Stimulated activated naive CD8-positive, alpha-beta T cell treated with anti-CD3 and anti-CD28 coated beads, Interleukin-15, Interleukin-2, amounts not matched to agents 100 ng/mL and 50 ng/mL, for 24 hours (primary cell): ENCODE results near the gene ASB6.
"Not testable (repeated sequence)": the region's sequence is repeated elsewhere in the genome, so short reads cannot be mapped to it uniquely, and the experiment has no call there.

Source experiments
- H3K27ac Mint-ChIP-seq: one replicate; pipeline ENCODE4 v1.8.0; 2021; ENCODE audit warnings: mild to moderate bottlenecking, mixed read lengths
- H3K27me3 Mint-ChIP-seq: one replicate; pipeline ENCODE4 v1.8.0; 2021; ENCODE audit warnings: mixed read lengths
- H3K36me3 Mint-ChIP-seq: one replicate; pipeline ENCODE4 v1.8.0; 2021; ENCODE audit warnings: low read depth, mixed read lengths
- H3K4me1 Mint-ChIP-seq: one replicate; pipeline ENCODE4 v1.8.0; 2021; ENCODE audit warnings: low read depth, mixed read lengths
- H3K4me3 Mint-ChIP-seq: one replicate; pipeline ENCODE4 v1.8.0; 2021; ENCODE audit warnings: mild to moderate bottlenecking, mixed read lengths
- H3K9me3 Mint-ChIP-seq: one replicate; pipeline ENCODE4 v1.8.0; 2021; ENCODE audit warnings: mixed read lengths

The ASB6 gene

GRCh38 chr9:129604056-129604765 lies 37.7 kb downstream of the ASB6 start:
- Mint-ChIP-seq H3K4me3 (no peak overlapping the region), H3K27ac (no peak overlapping the region), H3K27me3 (no peaks in the 10 kb centered on the region), H3K9me3 (no peaks in the 10 kb centered on the region), H3K4me1 (peaks cover 31% of the 10 kb centered on the region), H3K36me3 (no peaks in the 10 kb centered on the region)

DNA sequence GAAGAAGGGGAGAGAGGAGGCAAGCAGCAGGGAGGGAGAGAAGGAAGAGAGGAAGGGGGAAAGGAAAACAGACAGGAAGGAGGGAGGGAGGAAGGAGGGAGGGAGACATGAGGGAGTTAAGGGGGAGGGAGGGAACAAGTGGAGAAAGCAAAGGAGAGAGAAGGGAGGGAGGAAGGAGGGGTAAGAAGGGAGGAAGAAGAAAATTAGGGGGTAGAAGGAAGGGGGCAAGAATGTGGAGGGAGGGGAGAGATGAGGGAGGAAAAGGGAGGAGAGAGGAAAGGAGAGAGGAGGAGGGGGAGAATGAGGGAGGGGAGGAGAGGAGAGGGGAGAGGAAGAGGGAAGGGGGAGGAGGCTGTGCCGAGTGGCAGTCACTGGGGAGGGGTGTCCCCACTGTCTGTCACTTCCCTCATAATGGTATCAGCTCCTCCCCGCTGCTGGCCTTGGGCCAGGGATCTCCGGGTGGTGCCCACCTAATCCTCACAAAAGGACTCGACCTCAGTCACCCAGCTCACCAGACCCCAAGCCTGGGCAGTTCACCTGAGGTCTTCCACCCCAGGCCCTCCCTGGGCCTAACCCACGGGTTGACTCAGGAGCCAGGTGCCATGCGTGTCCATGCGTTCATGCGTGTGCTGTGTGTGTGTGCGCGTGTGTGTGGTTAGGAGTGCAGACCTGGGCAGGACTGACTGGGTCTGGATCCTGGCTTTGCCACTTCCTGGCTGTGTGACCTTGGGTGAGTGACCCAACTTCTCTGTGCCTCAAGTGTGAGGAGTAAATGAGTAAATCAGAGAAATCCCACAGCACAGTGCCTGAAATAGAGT lies 39.1 kb downstream of the ASB6 start:
- no peaks in the 10 kb centered on the region for H3K36me3 Mint-ChIP-seq
- H3K4me1 Mint-ChIP-seq, result peaks cover 29% of the 10 kb centered on the region
- no peak overlapping the region for H3K27ac Mint-ChIP-seq
- no peak overlapping the region for H3K4me3 Mint-ChIP-seq
- H3K27me3 Mint-ChIP-seq, result peaks cover 9% of the 10 kb centered on the region
- H3K9me3 Mint-ChIP-seq, result no peaks in the 10 kb centered on the region

DNA sequence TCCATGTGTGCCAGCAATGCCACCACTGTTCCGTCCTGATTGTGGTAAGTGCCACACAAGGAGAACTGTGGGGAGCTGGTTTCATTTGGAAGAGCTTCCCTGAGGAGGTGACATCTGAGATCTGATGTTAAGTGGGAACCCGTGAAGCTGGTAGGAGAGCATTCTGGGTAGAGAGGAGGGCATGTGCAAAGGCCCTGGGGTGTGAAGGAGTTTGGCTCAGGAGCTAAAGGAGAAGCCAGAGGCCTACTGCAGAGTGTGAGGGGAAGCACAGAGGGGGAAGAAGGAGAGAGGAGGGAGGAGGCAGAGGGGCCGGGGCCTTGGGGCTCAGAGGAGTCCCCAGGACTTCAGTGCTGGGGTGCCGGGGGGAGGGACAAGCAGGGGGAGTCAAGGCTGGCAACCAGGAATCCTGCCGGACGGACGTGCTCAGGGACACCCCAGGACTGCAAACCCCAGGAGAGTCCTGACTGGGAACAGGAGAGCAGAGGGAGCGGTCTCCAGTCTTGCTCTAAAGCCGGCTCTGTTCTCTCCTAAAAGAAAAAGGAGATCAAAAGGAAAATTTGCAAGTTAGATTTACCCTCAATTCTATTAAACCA lies 40.8 kb downstream of the ASB6 start:
- no peaks in the 10 kb centered on the region for H3K9me3 Mint-ChIP-seq
- peaks cover 29% of the 10 kb centered on the region for H3K4me1 Mint-ChIP-seq
- peaks cover 9% of the 10 kb centered on the region for H3K27me3 Mint-ChIP-seq
- no peaks in the 10 kb centered on the region for H3K36me3 Mint-ChIP-seq
- no peak overlapping the region for H3K4me3 Mint-ChIP-seq
- no peak overlapping the region for H3K27ac Mint-ChIP-seq

DNA sequence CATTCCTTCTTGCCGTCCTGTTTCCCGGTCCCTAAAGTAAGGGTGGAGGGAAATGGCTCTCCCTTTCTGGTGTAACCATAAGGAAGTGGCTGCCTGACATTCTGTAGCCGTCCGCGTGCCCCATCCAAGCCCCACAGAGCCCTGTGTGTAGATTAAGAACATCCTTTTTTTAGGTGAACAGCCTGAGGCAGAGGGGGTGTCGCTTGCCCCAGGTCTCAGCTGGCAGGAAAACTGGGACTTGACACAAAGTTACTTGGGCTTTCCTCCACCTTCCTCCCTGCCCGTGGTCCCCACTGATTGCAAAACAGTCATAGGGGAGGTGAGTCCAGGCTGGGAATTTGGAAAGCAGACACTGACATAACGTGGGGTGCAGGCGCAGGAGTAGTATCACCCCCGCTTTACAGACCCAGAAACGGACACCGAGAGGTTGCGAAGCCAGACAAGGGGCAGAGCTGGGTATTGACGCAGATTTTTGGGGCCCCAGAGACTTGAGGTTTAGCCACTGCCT lies 43.8 kb downstream of the ASB6 start:
- H3K27ac Mint-ChIP-seq, result peak overlapping the region; percentile 52
- peaks cover 29% of the 10 kb centered on the region for H3K4me1 Mint-ChIP-seq
- H3K4me3 Mint-ChIP-seq, result no peak overlapping the region
- H3K27me3 Mint-ChIP-seq, result peaks cover 12% of the 10 kb centered on the region
- H3K36me3 Mint-ChIP-seq, result no peaks in the 10 kb centered on the region
- H3K9me3 Mint-ChIP-seq, result no peaks in the 10 kb centered on the region

- peaks cover 12% of the 10 kb centered on the region for H3K27me3 Mint-ChIP-seq
- H3K27ac Mint-ChIP-seq, result peak overlapping the region; percentile 52
These were observed 44.4 kb downstream of the ASB6 start for GRCh38 chr9:129597355-129598088.

DNA sequence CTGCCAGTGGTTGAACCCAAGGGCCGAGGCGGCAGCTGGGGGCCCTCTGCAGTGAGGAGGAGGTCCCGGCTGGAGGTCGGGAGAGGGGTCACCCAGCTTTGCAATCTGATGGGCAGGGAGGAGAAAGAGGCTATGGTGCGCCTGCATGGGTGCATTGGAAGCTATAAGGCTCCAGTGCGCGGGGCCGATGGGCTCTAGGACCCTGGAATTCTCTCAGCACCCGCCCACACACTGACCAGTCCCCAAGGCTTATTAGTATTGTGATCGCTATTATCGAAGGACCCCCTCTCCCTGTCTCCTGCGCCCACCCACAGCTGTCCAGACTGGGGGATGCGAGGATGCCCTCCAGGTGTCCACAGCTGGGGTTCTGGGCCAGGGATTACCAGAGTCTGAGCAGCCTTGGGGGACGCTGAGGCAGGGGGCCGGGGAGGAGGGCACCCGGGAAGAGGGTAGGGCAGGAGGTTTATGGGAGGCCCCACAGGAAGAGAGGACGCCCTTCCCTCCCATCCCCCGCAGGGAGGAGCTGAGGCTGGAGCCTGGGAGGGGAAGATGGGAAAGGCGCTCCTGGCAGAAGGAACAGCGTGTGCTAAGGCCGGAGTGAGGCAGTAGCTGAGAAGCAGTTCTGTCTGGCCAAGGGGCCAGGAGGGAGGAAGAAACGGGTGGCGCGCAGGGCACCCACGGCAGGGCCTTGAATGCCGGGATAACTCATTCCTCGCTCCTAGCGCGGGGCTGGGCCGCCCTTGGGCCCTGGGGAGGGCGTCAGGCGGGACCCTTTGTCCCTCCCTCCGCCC lies 45.2 kb downstream of the ASB6 start:
- Mint-ChIP-seq H3K4me1 (peaks cover 27% of the 10 kb centered on the region), H3K36me3 (no peaks in the 10 kb centered on the region), H3K27ac (no peak overlapping the region), H3K9me3 (no peaks in the 10 kb centered on the region), H3K4me3 (no peak overlapping the region), H3K27me3 (peaks cover 12% of the 10 kb centered on the region)

More at GRCh38 chr9:129597355-129598088, 44.4 kb downstream of the ASB6 start:
- peaks cover 27% of the 10 kb centered on the region for H3K4me1 Mint-ChIP-seq
- H3K36me3 Mint-ChIP-seq, result no peaks in the 10 kb centered on the region
- no peaks in the 10 kb centered on the region for H3K9me3 Mint-ChIP-seq
- no peak overlapping the region for H3K4me3 Mint-ChIP-seq

- no peaks in the 10 kb centered on the region for H3K36me3 Mint-ChIP-seq
- H3K4me3 Mint-ChIP-seq, result no peak overlapping the region
- no peaks in the 10 kb centered on the region for H3K9me3 Mint-ChIP-seq
- peaks cover 27% of the 10 kb centered on the region for H3K4me1 Mint-ChIP-seq
- peaks cover 12% of the 10 kb centered on the region for H3K27me3 Mint-ChIP-seq
- H3K27ac Mint-ChIP-seq, result no peak overlapping the region
These were observed 45.9 kb downstream of the ASB6 start for GRCh38 chr9:129595903-129596540.

DNA sequence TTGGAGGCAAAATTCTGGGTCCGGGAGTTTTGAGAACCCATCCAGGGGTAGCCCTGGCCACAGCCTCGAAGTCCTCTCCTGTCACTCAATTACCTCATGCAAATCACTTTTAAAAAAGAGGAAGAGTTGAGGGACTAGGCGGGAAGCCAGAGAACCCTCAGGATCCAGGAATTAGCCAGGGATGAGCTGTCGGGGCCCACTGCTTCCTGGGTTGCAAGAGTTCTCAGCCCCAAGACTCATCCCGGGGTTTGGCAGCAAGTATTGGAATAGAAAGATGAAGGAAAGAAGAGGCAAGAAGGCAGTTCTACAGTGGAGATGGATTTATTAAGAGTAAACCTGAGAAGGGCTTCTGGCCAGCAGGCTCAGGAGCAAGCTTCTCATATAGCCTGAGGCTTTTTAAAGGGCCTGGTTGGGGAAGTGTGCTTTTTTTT lies 46.6 kb downstream of the ASB6 start:
- Mint-ChIP-seq H3K36me3 (no peaks in the 10 kb centered on the region), H3K27me3 (peaks cover 12% of the 10 kb centered on the region), H3K9me3 (no peaks in the 10 kb centered on the region), H3K27ac (no peak overlapping the region), H3K4me3 (no peak overlapping the region), H3K4me1 (peaks cover 27% of the 10 kb centered on the region)

DNA sequence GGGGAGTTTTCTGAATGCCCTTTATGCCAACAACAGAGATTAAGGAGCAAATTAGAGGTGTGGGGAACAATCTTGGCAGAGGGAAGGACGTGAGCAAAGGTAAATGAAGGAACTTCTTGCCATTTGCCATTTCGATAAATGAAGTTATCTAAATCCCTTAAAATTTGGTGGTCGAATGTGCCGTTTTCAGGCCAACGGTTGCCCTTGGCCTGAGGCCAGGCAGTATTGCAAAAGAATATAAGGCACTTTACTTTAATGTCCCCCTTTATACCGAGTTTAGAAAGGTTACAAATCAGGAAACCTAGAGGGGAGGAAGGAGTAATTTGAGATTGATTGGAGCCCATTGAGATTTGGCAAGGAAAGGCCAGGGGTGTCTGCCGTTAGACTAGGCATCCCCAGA lies 47.3 kb downstream of the ASB6 start:
- Mint-ChIP-seq H3K27ac (no peak overlapping the region), H3K4me3 (no peak overlapping the region), H3K36me3 (no peaks in the 10 kb centered on the region), H3K4me1 (peaks cover 27% of the 10 kb centered on the region), H3K9me3 (no peaks in the 10 kb centered on the region), H3K27me3 (peaks cover 12% of the 10 kb centered on the region)

GRCh38 chr9:129592790-129593189 lies 49.2 kb downstream of the ASB6 start:
- not testable (repeated sequence) for H3K27ac Mint-ChIP-seq, H3K9me3 Mint-ChIP-seq, H3K36me3 Mint-ChIP-seq, H3K4me3 Mint-ChIP-seq, H3K27me3 Mint-ChIP-seq
- peaks cover 18% of the 10 kb centered on the region for H3K4me1 Mint-ChIP-seq

DNA sequence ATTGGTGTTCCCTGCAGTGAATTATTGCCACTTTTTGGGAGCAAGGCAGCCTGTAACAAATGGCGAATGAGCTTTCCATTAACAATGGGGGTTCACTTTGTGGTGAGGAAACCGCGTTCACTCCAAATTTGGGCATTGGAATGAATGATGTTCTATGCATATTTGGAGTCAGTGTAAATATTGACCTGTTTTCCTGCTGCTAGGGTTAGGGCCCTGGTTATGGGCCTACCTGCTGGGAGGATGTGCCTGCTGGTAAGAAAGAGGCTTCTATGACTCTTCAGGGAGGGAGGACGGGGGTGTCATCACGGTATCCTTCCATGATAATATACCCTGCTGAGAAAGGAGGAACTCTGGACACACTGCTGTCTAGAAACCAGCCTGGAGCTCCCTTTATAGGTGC lies 50.0 kb downstream of the ASB6 start:
- peaks cover 17% of the 10 kb centered on the region for H3K4me1 Mint-ChIP-seq
- H3K36me3 Mint-ChIP-seq, result no peaks in the 10 kb centered on the region
- peaks cover 3% of the 10 kb centered on the region for H3K27me3 Mint-ChIP-seq
- no peak overlapping the region for H3K27ac Mint-ChIP-seq
- no peaks in the 10 kb centered on the region for H3K9me3 Mint-ChIP-seq
- no peak overlapping the region for H3K4me3 Mint-ChIP-seq

- H3K9me3 Mint-ChIP-seq, result no peaks in the 10 kb centered on the region
- peaks cover 3% of the 10 kb centered on the region for H3K27me3 Mint-ChIP-seq
- H3K4me1 Mint-ChIP-seq, result peaks cover 3% of the 10 kb centered on the region
- H3K36me3 Mint-ChIP-seq, result no peaks in the 10 kb centered on the region
- H3K27ac Mint-ChIP-seq, result no peak overlapping the region
- no peak overlapping the region for H3K4me3 Mint-ChIP-seq
These were observed 51.5 kb downstream of the ASB6 start for GRCh38 chr9:129590466-129590865.

GRCh38 chr9:129587487-129588262 lies 54.3 kb downstream of the ASB6 start:
- H3K27me3 Mint-ChIP-seq, result no peaks in the 10 kb centered on the region
- H3K4me1 Mint-ChIP-seq, result peaks cover 20% of the 10 kb centered on the region
- no peaks in the 10 kb centered on the region for H3K36me3 Mint-ChIP-seq
- no peak overlapping the region for H3K4me3 Mint-ChIP-seq
- H3K9me3 Mint-ChIP-seq, result no peaks in the 10 kb centered on the region
- no peak overlapping the region for H3K27ac Mint-ChIP-seq
